Erythroblast (primary cell): ENCODE measurements around the gene UBASH3B.

Experiments
- DNase-seq, 2 experiments: peaks; one replicate each; lab custom pipeline; 2025; lab: John Stamatoyannopoulos, UW
- GATA1 ChIP-seq: IDR thresholded peaks from 2 replicates; pipeline ENCODE4 v1.6.1; 2011; ENCODE audit warnings: low read depth, mild to moderate bottlenecking, control low read depth, low read length, moderate library complexity
- POLR2A ChIP-seq: IDR thresholded peaks from 2 replicates; pipeline ENCODE4 v1.6.1; 2011; ENCODE audit warnings: mild to moderate bottlenecking, low read length

Gene UBASH3B

DNA sequence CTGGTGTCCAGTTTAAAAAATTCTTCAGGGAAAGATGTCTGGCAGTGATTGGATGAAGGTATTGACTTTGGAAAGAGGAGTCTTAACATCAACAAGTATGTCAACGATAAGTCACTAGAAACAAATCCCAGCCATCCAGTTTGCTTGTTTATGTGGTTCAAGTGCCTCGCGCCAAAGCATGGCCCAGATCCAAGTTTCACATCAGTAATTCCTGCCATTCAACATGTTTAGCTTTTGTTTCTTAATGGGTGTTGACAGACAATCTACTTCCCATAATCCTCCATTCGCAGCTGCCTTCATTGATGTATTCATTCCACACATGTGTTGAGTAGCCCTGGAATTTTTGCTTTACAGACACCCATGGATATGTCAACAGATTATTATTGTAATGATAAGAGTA lies 77.8 kb downstream of the UBASH3B start:
- no peak for DNase-seq
- no peak for TF ChIP-seq POLR2A
- no peak for TF ChIP-seq GATA1

DNA sequence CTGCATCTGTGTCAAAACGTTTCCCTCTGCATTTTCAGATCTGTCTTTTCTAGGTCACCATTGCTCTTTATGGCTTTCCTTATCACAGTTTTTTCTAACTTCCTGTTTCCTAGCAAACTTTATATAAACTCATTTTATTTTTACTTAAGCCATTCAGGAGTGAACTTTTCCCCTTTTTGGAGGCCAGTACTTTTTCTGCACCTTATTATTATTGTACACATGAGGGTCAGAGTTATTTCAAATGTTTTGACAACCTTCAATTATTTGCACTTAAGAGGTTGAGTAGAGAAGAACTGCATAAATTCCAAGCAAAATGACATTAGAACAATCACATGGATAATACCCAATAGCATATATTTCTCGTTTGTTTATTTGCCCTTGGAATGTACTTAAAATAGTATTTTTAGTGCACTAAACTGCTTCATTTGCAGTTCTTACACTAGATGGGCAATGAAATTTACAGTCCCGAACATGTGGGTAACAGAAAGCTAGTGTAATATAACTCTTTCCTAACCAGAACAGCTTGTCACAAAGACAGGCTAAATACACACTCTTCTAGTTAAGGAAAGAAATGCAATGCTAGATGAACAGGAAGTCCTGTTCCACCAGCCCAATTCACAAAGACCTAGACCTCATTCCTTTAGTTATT lies 79.5 kb downstream of the UBASH3B start:
- no peak for DNase-seq
- TF ChIP-seq GATA1 (no peak), POLR2A (no peak)

DNA sequence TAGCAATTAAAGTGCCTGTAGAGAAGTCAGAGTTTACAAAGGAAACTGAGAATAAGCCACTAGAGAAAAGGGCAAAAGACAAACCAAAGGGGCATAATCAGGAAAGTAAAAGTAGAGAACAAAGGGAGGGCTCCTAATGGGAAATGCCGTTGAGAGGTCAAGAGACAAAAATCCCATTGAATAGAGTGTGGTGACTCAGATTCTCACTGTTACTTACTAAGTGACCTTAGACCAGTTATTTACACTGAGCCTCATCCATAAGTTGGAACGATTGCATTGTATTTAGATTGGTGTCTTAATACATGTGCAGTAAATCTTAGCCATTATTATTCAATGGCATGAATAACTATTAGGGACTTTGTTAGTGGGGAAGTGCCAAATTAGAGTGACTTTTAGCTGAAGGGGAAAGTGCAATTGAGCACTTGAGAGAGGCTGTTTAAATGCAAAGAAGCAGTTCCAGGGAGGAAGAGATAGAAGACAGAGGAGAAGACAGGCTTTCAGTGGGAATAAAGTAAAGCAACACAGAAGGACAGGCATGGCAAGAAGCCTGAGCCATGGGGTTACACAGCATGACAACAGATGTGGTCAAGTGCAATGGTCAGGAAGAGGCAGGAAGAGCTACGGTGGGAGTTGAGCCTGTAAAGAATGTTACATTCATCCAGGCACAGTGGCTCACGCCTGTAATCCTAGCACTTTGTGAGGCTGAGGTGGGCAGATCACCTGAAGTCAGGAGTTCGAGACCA lies 82.6 kb downstream of the UBASH3B start:
- DNase-seq = no peak
- TF ChIP-seq GATA1 (no peak), POLR2A (no peak)

DNA sequence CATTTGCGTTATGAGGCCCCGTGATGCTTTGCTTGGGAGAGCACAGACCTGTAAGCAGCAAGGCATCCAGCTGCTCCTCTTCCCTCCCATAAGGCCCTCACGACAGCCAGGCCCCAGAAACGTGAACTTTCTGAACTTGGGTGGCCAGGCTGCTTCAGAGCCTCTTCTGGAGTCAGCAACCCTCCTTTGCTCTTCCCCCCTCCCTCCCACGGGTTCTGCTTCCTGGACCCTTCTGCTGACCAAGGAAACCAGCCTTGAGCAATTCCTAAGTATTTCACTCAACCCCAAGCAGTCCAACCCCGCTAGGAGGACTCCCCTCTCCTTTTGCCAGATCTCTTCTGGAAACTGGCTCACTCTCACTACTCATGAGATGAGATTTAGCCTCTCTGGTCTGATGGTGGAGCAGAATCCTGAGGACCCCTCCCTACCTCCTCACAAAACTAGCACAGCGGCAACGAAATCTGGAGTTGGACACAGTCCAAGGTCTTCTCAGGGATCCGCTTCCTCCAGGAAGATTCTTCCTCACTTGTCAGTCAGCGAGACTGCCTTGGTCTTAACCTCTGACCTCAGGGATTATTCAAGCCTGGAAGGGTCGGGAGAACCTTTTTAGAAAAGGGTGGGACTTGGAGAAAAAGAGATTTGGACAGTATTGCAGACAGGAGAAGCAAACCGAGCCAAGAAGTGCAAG lies 86.2 kb downstream of the UBASH3B start:
- DNase-seq = no peak
- TF ChIP-seq POLR2A (no peak), GATA1 (no peak)

DNA sequence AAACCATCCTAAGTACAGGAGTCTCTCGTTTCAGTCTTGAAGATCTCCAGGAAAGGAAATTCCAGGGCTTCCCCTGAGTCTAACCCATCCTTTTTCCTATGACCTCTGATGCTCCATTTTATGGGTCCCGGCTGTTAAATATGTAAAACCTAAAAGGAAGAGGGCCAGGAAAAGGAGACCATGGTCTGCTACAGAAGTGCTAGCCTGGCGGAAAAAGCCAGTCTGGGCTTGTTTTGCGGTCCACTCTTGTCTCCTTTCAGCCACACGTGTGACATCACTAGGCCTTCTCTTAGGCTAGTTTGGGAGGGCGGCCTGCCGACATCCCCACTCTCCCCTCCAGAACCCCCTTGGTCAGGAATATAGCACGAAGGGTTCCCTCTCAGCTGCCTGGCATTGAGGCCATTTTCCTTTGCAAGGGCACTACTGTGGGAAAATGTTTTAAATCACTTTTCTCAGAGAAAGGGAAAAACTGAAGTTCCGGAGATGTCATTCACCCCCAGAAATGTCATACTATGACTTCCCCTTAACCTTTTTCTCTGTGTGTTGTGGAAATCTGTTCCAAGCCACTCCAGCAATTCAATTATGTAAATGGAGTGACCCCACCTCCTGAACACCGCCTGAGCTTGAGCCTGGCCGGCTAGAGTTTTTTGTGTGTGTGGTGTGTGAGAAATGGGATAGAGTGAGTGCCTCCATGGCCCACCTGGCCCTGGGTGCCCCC lies 86.9 kb downstream of the UBASH3B start:
- no peak for TF ChIP-seq POLR2A
- no peak for TF ChIP-seq GATA1
- no peak for DNase-seq

DNA sequence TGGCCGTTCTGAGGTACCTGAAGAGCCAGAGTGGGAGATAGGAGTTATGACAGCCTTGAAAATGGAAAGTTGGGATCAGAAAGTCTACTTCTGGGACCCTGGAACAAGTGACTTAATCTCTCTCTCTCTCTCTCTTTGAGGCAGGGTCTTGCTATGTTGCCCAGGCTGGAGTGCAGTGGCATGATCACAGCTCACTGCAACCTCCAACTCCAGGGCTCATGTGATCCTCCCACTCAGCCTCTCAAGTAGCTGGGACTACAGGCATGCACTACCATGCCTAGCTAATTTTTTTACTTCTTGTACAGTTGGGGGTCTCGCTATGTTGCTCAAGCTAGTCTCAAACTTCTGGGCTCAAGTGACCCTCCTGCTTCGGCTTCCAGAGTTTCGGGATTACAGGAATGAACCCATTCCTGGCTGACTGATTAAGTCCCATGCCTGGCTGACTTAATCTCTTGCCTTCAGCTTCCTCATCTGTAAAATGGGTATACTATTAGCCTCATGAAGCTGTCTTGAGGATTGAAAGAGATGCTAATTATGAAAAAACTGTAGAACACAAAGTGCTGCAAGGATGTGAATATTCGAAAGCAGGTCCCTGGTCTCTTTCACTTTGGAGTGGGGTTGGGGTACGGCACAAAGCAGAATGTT lies 87.7 kb downstream of the UBASH3B start:
- no peak for DNase-seq
- no peak for TF ChIP-seq POLR2A
- TF ChIP-seq GATA1 = no peak

DNA sequence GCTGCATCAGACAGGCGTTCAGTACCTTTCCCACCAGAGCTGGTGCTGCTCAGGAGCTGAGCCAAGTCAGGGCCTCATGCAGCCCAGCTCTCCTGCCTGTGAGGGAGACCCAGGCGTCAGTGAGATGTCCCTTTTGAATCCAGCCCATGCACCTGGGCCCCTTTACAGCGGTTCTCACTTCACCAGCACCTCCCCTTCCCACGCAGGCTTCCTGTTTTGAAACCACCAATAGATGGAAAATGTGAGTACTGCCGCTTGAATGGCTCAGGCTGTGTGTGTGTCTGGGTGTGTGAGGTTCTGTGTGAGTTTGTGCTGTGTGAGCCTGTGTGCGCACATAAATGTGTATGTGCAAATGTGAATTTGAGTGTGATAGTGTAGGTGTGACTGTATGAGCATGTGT lies 88.4 kb downstream of the UBASH3B start:
- no peak for DNase-seq
- TF ChIP-seq GATA1 (no peak), POLR2A (no peak)

DNA sequence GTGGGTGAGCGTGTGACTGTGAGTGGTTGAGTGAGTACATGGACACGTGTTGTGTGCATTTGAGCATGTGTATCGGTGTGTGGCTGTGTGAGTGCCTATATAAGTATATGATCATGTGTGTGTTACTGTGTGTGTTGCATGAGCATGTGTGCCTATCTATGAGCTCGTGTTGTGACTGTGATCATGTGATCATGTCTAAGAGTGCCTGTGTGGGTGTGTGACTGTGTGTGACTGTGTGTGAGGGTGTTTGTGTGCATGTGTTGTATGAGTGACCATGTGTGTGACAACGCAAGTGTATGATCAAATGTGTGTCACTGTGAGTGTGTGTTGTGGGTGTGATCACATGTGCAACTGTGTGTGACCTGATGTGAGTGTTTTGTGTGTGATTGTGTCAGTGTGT lies 88.8 kb downstream of the UBASH3B start:
- no peak for DNase-seq
- TF ChIP-seq GATA1 (no peak), POLR2A (no peak)

DNA sequence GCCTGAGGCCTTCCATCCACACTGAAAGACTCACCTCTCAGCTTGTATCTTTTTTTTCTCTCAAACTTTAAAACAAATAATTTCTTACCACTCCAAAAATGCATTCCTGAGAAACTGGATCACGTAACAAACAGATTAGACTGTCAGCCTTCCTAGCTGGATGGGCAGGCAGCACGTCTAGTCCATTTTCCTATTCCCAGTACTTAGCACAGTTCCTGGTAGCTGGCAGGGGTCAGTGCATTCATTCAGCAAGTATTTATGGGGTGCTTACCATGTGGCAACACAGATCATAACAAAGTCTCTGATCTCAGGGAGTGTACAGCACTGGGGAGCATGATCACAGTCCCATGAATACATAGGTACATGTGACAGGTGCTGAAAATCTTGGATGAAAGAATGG lies 89.6 kb downstream of the UBASH3B start:
- DNase-seq = no peak
- TF ChIP-seq GATA1 (no peak), POLR2A (no peak)

DNA sequence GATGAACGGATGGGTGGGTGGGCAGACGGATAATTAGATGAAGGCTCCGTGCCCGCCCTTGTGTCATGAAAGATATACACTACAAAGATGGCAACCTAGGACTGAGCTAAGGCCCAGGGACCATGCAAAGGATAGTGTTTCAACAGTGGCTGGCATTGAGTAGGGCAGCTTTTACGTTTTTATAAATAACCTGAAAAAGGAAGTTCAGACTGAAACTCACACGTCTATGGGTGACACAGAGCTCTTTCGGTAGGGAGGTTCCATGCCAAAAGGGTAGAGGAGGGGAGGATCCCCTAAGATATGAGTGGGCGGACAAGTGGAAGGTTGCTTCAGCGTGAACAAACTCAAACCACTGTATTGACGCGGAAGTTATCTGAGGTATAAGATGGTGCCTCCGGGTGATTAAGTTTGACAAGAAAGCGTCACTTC lies 90.5 kb downstream of the UBASH3B start:
- DNase-seq = peak; percentile 15 to 19
- TF ChIP-seq GATA1 (no peak), POLR2A (no peak)

DNA sequence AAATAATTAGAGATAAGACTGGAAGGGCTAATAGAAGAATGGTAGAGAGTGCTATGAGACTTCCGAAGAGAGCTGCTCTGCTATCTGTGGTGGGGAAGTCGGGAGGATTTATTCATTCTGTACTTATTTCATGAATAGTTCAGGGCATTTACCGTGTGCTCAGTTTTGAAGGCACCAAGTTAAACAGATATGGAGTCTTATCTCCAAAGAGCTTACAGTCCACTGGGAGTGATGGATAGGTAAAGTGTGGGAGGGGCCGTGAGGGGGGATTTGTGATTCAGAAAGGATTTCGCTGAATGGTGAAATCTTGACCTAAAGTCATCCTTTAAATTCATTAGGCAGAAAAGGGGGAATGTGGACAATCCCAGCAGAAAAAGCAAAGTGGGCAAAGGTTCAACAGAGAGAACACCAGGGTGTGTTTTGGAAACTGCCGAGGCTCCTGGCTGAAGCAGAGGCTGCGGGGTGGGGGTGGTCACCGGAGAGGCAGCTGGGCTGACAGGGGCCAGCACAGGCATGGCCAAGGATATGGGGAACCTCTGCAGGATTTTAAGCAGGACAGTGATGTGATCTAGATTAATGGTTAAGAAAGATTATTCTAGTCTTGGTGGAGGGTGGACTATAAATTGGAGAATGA lies 91.2 kb downstream of the UBASH3B start:
- no peak for TF ChIP-seq GATA1
- TF ChIP-seq POLR2A = no peak
- peak in 1 of 2 experiments; percentile 17 for DNase-seq

DNA sequence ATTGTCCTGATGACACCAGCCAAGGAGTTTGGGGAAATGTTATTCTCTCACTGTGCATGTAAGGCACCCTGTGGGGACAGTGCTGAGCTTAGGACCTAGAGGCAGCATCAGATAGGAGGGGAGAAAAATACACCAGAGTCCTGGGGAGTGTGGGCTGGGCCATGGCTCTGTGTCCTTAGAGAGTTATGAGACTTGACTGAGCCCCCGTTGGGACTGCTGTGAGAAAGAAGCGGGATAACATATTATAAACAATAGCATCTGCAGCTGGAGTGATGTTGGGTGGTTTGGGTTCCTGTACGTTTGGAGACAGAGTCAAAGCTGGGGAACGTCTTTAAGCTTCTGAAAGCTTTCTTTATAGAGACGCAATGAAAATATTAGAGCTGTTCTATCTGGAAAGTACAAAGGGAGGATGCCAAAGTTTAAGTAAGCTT lies 91.8 kb downstream of the UBASH3B start:
- no peak for DNase-seq
- TF ChIP-seq POLR2A = no peak

DNA sequence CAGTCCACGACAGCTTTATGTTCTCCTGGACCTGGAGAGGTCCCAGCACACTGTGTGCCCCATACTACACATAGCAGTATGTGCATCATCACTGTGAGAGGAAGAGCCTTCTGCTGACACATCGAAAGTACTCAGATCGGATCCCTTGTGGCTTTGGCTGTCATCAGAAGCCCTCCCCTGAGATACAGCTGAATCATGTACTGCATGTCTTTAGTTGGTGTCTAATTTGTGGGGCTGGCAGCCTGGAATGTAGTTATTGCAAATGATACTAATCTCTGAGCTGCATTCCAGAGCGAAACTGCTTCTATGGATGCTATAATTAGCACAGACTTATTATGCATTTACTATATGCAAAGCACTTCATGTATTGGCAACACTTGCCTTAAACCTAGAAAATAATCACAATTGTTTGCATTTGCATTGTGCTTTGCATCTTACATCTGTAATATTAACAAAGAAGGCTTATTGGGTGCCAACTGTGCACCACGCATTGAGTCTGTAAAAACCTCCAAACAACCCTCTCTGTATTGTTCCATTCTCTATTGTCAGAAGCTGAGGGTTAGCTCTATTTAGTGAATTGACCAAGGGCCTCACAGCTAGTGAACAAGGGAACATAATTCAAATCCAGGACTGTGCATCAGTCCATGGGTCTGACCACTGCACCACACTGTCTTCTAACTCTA lies 93.6 kb downstream of the UBASH3B start:
- peak; percentile 51 to 64 for DNase-seq
- TF ChIP-seq POLR2A = no peak
- no peak for TF ChIP-seq GATA1
